ENCODE data around the gene CAB39L.

Gene CAB39L

GRCh38 chr13:49441846-49442245 is 2.0 kb downstream of the CAB39L start:
- no peak for DNase-seq (ENCODE audit: low read depth)

GRCh38 chr13:49441312-49441711 is 2.6 kb downstream of the CAB39L start:
- DNase-seq (ENCODE audit: low read depth) = no peak

GRCh38 chr13:49439609-49440008 is 4.3 kb downstream of the CAB39L start:
- DNase-seq (ENCODE audit: low read depth) = no peak

- DNase-seq (ENCODE audit: low read depth) = no peak
These were observed 6.2 kb downstream of the CAB39L start for GRCh38 chr13:49437705-49438104.

- no peak for DNase-seq (ENCODE audit: low read depth)
These were observed 7.0 kb downstream of the CAB39L start for GRCh38 chr13:49436890-49437289.

- no peak for DNase-seq (ENCODE audit: low read depth)
These were observed 7.9 kb downstream of the CAB39L start for GRCh38 chr13:49435992-49436391.

- no peak for DNase-seq (ENCODE audit: low read depth)
These were observed 14.7 kb downstream of the CAB39L start for GRCh38 chr13:49429121-49429520.

GRCh38 chr13:49428041-49428763 is 15.7 kb downstream of the CAB39L start:
- DNase-seq (ENCODE audit: low read depth) = no peak

- DNase-seq (ENCODE audit: low read depth) = no peak
These were observed 19.8 kb downstream of the CAB39L start for GRCh38 chr13:49424011-49424560.

- no peak for DNase-seq (ENCODE audit: low read depth)
These were observed 22.5 kb downstream of the CAB39L start for GRCh38 chr13:49421391-49421790.

- DNase-seq (ENCODE audit: low read depth) = no peak
These were observed 24.6 kb downstream of the CAB39L start for GRCh38 chr13:49419276-49419675.

GRCh38 chr13:49418206-49418605 is 25.7 kb downstream of the CAB39L start:
- no peak for DNase-seq (ENCODE audit: low read depth)

GRCh38 chr13:49417161-49417560 is 26.7 kb downstream of the CAB39L start:
- DNase-seq (ENCODE audit: low read depth) = no peak

- DNase-seq (ENCODE audit: low read depth) = no peak
These were observed 31.1 kb downstream of the CAB39L start for GRCh38 chr13:49412749-49413148.

GRCh38 chr13:49411353-49411752 is 32.5 kb downstream of the CAB39L start:
- no peak for DNase-seq (ENCODE audit: low read depth)

- no peak for DNase-seq (ENCODE audit: low read depth)
These were observed 33.4 kb downstream of the CAB39L start for GRCh38 chr13:49410477-49410876.

GRCh38 chr13:49410006-49410405 is 33.9 kb downstream of the CAB39L start:
- DNase-seq (ENCODE audit: low read depth) = no peak

- DNase-seq (ENCODE audit: low read depth) = no peak
These were observed 34.9 kb downstream of the CAB39L start for GRCh38 chr13:49409008-49409407.

- no peak for DNase-seq (ENCODE audit: low read depth)
These were observed 35.9 kb downstream of the CAB39L start for GRCh38 chr13:49407936-49408335.

GRCh38 chr13:49407068-49407467 is 36.8 kb downstream of the CAB39L start:
- no peak for DNase-seq (ENCODE audit: low read depth)

- no peak for DNase-seq (ENCODE audit: low read depth)
These were observed 39.2 kb downstream of the CAB39L start for GRCh38 chr13:49404703-49405020.

GRCh38 chr13:49403996-49404702 is 39.7 kb downstream of the CAB39L start:
- no peak for DNase-seq (ENCODE audit: low read depth)

Measured in T follicular helper cell (primary cell).